ENCODE measurements around the gene GPR183.

GPR183 gene

DNA sequence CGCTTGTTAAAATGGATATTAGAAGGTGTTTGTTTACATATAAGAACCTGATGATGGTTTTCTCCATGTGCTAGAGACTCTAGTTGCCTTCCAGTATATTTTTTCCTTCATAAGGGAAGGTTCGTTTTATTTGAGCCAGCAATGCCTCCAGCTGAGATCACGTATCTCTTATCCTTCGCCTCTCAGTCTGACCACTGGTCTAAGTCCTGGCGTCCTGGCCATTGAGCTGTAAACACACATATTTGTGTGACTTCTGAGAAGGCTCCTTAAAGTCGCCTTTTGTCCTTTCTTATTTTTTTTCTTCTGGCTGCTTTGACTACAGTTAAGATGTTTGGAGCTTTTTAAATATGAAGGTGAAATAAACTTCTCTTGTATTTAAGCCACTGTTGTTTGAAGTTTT is 23.7 kb upstream of the GPR183 start:
- TF ChIP-seq CTCF (IDR thresholded peaks at IDR 0.05) (no peak), ZFX (IDR thresholded peaks at IDR 0.05; ENCODE audit: borderline replicate concordance) (no peak)

GRCh38 chr13:99329477-99329876 is 22.3 kb upstream of the GPR183 start:
- TF ChIP-seq CTCF (IDR thresholded peaks at IDR 0.05) (no peak), ZFX (IDR thresholded peaks at IDR 0.05; ENCODE audit: borderline replicate concordance) (no peak)
- H3K27ac ChIP-seq, result no peak overlapping the region

More for the DNA sequence above, 23.7 kb upstream of the GPR183 start:
- no peak overlapping the region for H3K27ac ChIP-seq

GRCh38 chr13:99327761-99328160 is 20.6 kb upstream of the GPR183 start:
- H3K27ac ChIP-seq, result no peak overlapping the region
- no peak for TF ChIP-seq CTCF (IDR thresholded peaks at IDR 0.05)
- TF ChIP-seq ZFX (IDR thresholded peaks at IDR 0.05; ENCODE audit: borderline replicate concordance), result no peak

DNA sequence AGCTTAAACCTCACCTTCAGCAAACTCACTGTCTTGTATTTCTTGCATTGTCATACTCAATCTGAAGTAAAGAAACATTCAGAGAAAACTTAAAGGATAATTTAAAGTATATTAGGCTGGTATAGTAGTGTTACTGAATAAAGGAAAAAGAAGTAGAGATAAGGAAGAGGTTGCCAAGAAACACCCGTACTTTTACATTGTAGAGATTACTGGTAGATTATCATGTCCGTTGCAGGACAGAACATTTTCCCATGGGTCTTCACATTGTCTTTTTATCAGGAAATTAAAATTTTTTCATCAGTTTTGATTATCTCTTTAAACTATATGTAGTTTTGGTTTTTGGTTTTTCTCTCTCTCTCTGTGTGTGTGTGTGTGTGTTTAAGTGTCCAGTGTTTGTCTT is 19.9 kb upstream of the GPR183 start:
- TF ChIP-seq ZFX (IDR thresholded peaks at IDR 0.05; ENCODE audit: borderline replicate concordance) (no peak), CTCF (IDR thresholded peaks at IDR 0.05) (no peak)
- no peak overlapping the region for H3K27ac ChIP-seq

DNA sequence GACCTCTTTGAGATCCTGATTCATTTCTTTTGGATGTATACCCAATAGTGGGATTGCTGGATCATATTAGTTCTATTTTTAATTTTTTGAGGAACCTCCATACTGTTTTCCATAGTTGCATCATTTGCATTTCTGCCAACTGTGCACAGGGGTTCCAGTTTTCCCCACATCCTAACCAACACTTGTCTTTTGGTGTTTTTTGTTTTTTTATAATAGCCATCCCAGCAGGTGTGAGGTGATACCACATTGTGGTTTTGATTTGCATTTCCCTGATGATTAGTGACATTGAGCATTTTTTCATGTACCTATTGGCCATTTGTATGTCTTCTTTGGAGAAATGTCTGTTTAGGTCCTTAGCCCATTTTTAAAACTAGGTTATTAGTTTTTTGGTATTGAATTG is 18.8 kb upstream of the GPR183 start:
- H3K27ac ChIP-seq, result no peak overlapping the region
- TF ChIP-seq ZFX (IDR thresholded peaks at IDR 0.05; ENCODE audit: borderline replicate concordance) (no peak), CTCF (IDR thresholded peaks at IDR 0.05) (no peak)

DNA sequence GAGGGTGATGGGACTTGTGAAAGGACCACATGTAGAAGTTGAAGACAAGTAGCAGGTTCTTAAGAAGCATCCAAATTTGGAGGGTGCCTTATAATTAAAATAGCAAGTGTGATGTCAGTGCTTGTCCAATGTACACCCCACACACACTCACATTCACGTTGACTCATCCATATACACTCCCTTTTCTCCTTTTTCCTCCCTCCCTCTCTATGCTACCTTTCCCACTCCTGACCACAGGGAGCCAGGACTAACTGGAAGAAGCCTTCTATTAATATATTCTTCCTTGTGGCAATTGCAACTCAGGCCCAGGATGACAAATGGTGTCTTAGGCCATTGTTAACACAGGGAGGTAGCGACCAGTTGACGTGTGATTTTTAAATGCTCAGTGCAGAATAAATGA is 16.3 kb upstream of the GPR183 start:
- no peak overlapping the region for H3K27ac ChIP-seq
- TF ChIP-seq ZFX (IDR thresholded peaks at IDR 0.05; ENCODE audit: borderline replicate concordance), result no peak
- no peak for TF ChIP-seq CTCF (IDR thresholded peaks at IDR 0.05)

- TF ChIP-seq CTCF (IDR thresholded peaks at IDR 0.05) (no peak), ZFX (IDR thresholded peaks at IDR 0.05; ENCODE audit: borderline replicate concordance) (no peak)
- H3K27ac ChIP-seq, result no peak overlapping the region
These were observed 15.3 kb upstream of the GPR183 start for GRCh38 chr13:99322297-99323103.
